Suprapubic skin (tissue), 3 donors: ENCODE measurements around the gene MFN2.

Experiments
- EP300 ChIP-seq: sonication (generic); formaldehyde crosslinking; IDR thresholded peaks from one replicate; pipeline ENCODE4 v1.6.1; 2017; ENCODE audit warnings: antibody characterized with exemption
- POLR2A ChIP-seq, 2 donors: fragments of 450-650 bp; IDR thresholded peaks; one replicate each; pipeline ENCODE4 v1.6.1; 2017; ENCODE audit warnings: antibody characterized with exemption in 2 of 2, mild to moderate bottlenecking in 2 of 2, moderate library complexity in 2 of 2
- TF ChIP-seq, protein P1 (sequence below), 2 donors: fragments of 200-600 bp in 1 of 2; fragments of 450-650 bp in 1 of 2; sonication (generic) in 1 of 2; IDR thresholded peaks; one replicate each; pipeline ENCODE4 v1.5.1; 2016 to 2019; ENCODE audit warnings: antibody characterized with exemption in 2 of 2, mild to moderate bottlenecking in 1 of 2, moderate library complexity in 1 of 2

GRCh38 chr1:11999236-11999635 lies 19.0 kb downstream of the MFN2 start:
- TF ChIP-seq POLR2A (IDR thresholded peaks at IDR 0.05) (no peak), EP300 (no peak)
- TF ChIP-seq, protein P1, sequence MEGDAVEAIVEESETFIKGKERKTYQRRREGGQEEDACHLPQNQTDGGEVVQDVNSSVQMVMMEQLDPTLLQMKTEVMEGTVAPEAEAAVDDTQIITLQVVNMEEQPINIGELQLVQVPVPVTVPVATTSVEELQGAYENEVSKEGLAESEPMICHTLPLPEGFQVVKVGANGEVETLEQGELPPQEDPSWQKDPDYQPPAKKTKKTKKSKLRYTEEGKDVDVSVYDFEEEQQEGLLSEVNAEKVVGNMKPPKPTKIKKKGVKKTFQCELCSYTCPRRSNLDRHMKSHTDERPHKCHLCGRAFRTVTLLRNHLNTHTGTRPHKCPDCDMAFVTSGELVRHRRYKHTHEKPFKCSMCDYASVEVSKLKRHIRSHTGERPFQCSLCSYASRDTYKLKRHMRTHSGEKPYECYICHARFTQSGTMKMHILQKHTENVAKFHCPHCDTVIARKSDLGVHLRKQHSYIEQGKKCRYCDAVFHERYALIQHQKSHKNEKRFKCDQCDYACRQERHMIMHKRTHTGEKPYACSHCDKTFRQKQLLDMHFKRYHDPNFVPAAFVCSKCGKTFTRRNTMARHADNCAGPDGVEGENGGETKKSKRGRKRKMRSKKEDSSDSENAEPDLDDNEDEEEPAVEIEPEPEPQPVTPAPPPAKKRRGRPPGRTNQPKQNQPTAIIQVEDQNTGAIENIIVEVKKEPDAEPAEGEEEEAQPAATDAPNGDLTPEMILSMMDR (IDR thresholded peaks at IDR 0.05) = no peak
